Measurements from ENCODE around the gene FAM221B. TPM values are rescaled to one million over a fixed set of nuclear protein-coding genes. Genes with fewer than 3 reads are reported as not detected.

The FAM221B gene, protein sequence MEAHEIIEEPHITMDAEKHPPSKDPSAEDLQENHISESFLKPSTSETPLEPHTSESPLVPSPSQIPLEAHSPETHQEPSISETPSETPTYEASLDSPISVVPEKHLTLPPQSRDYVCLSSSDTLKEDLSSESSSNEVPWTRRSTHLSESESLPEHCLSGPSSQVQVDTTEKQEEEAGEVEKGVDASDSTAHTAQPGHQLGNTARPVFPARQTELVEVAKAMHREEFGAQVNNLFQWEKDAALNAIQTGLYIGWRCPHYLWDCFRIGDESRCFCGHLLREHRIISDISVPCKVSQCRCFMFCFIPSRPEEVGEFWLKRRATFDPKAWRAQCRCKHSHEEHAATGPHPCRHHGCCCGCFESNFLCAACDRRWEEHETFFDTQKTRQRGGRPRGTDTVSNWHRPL
- under 1 TPM; 0.11 to 0.35 (median 0.26) TPM for polyA plus RNA-seq (ENCODE audit: insufficient read length in 4 of 4)

DNA sequence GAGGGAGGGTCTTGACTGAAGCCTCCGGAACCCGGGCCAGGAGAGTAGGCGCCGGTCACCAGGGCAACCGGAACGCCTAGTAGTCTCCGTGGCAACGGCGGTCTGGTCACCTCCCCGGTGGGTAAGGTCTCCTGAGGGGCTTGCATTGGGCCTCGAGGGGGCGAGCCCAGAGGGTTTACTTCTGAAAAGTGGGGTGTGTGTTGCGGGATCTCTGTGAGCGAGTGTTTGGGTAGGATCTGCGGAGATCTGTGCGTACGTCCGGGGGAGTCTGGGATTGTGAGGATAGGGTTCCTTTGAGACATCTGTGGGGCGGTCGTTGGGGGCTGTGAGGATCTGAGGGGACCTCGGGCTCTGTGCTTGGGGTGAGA lies at the start of gene FAM221B:
Gene FAM221B, minus strand, starts transcription at position 17 of the 368 bp plus-strand sequence. CDS start 2,571 bp downstream, outside the sequence.
- no peak for DNase-seq (ENCODE audit: low read depth in 4 of 4, low spot score in 3 of 4)

DNA sequence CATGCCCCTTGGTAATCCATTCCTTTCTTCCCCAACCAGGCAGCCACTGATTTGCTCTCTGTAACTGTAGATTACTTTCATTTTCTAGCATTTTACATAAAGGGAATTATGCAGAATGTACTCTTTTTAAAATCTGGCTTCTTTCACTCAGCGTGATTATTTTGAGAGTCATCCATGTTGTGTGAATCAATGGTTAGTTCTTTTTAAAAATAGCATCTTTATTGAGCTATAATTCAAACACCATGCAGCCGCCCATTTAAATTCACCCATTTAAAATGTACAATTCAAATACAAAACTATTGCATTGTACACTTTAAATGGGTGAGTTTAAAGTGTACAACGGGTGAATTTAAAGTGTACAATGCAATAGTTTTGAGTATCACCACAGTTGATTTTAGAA lies 44.0 kb upstream of the FAM221B start:
- no peak for DNase-seq (ENCODE audit: low read depth in 4 of 4, low spot score in 3 of 4)

DNA sequence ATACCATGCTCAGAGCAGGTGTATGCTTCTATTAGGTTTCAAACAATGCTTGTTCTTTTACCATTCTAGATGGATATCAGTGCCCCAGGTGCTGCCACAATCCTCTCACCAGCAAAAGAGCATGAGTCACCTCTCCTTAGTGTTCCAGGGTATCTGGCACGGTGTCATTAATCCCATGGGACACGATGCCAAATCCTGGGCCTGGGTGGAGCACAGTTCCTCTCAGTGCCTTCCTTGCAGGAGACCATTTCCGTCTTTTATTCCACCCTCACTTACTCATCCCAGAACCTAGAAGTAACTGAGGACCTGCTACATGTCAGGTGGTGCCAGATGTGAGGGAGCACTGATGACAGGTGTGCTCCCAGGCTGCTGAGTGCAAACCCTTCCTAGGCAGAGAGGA lies 43.0 kb upstream of the FAM221B start:
- no peak for DNase-seq (ENCODE audit: low read depth in 4 of 4, low spot score in 3 of 4)

DNA sequence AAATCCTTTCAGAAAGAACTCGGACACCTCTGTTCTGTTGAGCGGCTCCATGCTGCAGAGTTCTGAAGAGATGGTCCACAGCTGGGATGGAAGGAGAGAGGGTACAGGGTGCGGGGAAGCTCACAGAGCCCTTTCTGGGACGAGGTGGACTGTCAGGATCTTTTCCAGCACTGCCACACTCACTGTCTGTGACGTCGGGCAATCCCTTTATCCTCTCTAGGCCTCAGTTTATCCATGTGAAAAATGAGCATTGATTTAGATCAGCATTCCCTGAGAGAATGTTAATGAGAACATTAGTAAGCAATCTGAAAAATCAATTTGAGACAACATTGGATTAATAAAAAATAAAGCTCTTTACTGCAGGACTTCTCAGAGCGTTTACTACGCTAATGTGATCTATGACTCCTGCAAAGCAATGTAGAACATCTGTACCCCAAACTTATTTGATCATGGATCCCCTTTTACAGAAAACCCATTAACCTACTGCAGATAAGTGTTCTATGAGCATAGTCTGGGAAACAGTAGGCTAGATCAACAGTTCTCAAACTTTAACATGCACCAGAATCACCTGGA lies 41.9 kb upstream of the FAM221B start, which contains the start of gene OR13J1:
Gene OR13J1, minus strand, starts transcription at position 51 of the 573 bp plus-strand sequence. Its CDS starts 0 bp downstream, at position 51.
- no peak for DNase-seq (ENCODE audit: low read depth in 4 of 4, low spot score in 3 of 4)

DNA sequence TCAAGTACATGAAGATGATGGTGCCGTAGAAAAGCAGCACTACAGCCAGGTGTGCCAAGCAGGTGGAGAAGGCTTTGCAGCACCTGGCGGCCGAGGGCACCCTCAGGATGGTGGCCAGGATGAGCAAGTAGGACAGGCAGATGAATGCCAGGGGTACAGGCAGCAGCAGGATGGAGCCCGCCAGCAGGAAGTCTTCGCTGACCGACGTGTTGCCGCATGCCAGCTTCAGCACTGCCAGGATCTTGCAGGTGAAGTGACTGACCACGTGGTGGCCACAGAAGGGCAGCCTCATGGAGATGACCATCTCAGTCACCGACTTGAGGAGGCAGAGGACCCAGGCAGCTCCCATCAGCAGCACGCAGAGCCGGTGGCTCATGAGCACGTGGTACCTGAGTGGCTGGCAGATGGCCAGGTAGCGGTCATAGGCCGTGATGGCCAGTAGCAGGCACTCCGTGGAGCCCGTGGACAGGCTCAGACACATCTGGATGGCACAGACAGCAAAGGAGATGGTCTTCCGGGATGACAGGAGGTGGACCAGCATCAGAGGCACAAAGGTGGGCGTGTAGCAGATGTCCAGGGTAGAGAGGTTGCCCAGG lies 41.2 kb upstream of the FAM221B start:
- DNase-seq (ENCODE audit: low read depth in 4 of 4, low spot score in 3 of 4), result no peak

DNA sequence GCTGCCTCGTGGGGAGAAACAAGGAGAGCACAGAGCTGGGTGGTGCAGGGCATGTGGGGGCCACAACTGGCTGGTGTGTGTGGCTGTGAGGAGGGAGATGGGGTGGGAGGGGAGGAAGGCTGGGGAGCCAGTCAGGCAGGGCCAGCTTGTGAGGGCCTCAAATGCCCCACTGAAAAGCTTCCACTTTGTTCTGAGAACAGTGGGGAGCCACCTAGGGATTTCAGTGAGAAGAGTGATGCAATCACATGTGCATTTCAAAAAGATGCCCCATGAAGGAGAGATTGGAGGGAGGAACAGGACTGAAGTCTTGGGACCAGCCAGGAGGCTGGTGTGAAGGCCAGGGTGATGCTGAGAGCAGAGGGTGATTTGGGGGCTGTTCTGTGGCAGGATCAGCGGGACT lies 40.4 kb upstream of the FAM221B start:
- DNase-seq (ENCODE audit: low read depth in 4 of 4, low spot score in 3 of 4), result no peak

DNA sequence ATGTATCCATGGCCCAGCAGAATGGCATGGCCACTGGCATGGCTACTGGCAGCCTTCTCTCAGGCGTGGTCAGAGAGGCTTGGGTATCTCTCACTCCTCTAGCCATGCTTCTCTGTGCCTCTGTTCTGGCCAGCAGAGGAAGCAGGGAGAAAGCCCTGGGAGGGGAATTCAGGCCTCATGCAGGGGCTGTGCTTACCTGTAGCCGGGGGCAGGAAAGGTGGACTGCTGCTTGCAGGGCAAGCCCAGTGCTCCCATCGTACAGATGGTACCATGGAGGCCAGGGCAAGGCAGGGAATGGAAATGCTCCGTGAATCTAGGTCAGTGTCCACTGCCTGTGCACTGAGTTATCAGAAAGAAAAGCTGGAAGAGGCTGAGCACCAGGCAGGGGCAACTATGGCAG lies 39.0 kb upstream of the FAM221B start:
- DNase-seq (ENCODE audit: low read depth in 4 of 4, low spot score in 3 of 4), result no peak

DNA sequence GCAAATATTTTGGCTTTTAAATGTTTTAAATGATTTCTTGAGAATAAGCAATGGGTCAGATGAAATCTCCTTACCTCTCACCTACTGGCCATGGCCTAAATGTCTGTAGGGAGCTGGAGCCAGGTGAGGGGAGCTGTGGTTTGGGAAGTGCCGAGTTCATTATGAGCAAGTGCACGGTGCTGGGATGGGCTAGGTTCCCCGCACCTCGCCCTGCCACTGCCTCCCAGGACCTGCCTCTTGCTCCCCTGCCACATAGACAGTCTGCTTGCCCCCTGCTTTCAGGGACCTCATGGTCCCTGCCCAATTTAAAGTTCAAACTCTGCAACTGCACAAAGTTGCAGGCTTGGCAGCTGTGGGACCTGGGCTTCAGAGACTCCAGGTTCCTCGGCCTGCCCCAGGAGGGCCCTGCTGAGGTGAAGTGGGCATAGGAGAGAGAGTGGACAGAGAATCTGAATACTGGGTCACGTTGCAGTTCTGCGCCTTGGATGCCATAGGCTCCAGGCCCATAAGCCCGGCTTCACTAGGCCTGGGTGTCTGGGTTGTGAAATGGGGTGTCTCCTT lies 36.2 kb upstream of the FAM221B start:
- DNase-seq (ENCODE audit: low read depth in 4 of 4, low spot score in 3 of 4), result no peak

DNA sequence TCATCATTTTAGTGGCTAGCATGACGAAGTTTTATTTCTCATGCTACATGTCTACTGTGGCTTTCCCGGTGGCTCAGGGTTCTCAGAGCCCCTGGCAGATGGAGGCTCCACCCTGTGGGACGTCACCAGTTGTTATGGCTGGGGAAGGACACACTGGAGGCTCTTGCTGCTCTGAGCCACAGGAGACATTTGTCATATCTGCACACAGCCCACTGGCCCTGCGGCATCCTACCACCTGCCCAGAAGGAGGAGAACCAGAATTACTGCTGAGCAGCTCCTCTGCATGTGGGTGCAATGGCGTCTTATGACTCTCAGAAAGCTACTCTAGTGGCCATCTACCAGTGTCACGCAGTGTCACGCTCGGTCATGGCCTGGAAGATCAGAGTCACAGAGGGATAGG lies 35.1 kb upstream of the FAM221B start:
- no peak for DNase-seq (ENCODE audit: low read depth in 4 of 4, low spot score in 3 of 4)

DNA sequence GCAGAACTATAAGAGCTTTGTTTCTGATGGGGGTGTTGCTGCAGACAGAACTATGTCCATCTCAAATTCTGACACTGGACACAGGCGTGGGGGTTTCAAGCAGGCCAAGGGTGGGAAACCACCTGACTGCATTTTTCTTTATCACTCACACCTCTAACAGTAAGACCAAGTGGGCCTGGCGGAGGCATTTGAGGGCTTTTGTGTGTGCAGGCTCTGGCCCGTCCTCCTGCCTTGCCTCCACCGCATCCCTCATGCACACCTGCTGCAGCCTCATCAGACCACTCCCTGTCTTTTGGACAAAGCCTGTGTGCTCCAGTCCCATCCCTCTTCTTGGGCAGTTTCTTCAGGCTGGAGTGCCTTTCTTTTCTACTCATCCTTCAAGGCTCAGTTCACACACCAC lies 33.8 kb upstream of the FAM221B start:
- no peak for DNase-seq (ENCODE audit: low read depth in 4 of 4, low spot score in 3 of 4)

DNA sequence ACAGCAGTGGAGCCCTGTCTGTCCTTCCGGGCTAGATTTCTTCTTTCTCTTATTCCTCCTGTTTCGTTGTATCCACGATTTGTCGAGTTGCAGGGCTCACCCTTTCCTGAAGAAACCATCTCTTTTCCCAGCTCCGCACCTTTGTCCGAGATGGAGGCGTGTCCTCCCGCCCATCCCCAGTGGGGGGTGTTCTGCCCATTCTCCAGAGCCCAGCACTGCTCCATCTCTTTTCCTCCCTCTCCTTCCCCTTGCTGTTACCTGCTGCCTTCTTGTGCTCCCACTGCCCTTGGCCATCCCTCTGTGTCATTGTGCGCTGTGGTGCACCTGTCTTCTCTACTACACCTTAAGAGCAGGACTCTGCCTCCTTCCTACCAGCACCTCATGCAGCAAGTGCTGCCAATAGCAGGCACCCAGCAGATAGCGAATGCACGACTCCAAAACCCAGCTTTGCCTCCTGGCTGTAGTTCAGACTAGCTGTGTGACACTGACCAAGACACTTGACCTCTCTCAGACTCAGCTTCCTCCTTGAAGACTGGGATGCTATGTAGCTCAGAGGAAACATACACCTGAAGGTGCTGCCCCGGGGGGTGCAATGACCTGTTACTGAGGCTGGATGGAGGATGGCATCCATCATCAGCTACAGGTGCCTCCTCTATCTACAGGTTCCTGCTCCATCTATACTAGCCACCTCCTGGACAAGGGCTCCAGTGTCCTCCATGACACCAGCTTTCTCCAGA lies 32.8 kb upstream of the FAM221B start:
- no peak for DNase-seq (ENCODE audit: low read depth in 4 of 4, low spot score in 3 of 4)

DNA sequence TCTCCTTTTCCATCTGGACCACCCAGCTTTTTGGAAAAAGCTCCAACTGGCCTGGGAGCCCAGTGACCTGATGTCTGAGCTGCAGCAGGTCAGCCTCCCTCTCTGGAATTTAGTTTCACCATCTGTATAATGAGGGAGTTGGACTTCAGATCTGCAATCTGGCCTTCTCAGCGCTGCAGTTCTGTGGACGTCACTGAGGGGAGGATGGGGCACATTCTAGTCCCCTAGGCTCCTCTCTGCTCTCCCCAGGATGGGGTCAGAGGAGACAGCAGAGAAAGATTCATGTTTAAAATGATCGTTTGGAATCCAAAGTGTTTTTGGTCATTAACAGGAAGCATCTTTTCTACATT lies 31.4 kb upstream of the FAM221B start:
- no peak for DNase-seq (ENCODE audit: low read depth in 4 of 4, low spot score in 3 of 4)

DNA sequence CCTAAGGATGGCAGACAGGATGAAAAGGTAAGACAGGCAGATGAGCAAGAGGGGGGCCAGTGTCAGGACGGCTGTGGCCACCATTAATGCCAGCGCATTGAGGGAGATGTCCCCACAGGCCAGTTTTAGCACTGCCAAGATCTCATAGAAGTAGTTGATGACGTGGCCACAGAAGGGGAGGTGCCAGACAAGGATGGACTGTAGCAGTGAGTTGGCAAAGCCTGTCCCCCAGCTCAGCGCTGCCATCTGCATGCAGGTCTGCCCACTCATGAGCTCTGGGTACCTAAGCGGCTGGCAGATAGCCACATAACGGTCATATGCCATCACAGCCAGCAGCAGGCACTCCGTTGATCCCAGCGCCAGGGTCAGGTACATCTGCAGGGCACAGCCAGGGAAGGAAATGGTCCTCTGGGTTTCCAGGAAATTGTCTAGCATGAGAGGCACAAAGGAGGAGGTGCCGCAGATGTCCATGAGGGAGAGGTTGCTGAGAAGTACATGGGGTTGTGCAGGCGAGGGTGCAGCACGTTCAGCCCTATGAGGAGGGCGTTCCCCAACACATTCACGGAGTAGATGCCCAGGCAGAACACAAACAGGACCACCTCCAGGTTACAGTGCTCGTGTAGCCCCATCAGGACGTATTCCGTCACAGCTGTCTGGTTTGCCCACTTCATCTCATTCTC lies 30.9 kb upstream of the FAM221B start:
- DNase-seq (ENCODE audit: low read depth in 4 of 4, low spot score in 3 of 4), result no peak

DNA sequence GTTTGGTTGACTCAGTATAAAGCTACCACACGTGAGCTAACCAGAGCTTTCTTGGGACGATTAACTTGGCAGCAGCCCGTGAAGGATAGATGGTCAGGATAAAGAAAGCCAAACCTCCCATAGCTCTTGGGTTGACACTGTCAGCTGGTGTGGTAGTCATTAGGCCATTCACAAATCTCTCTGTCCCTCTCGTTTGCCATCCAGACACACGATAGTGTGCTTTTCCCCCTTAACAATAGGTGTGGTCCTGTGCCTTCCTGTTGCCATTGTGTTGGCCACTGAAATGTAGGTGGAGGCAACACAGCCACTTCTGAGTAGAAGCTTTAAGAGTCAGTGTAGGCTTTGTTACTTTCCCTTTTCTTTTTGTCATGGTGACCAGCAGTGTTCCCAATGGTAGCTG lies 29.9 kb upstream of the FAM221B start:
- DNase-seq (ENCODE audit: low read depth in 4 of 4, low spot score in 3 of 4), result no peak

DNA sequence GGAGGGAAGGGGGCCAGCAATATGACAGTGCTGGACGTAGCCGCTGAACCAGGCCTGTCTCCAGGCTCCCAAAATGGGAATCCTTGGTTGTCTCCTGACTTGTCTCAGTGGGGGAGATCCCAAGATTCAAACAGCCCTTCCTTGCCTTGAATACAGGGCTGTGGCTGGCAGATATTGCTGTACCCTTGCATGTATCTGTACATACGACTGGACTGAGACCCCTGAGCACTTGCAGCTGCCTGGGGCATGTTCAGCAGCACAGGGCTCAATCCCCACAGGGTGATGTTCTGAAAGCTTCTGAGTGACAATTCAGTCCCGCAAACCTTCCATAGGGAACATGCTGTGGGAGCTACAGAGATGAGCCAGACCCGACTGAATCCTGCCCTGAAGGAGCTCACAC lies 28.4 kb upstream of the FAM221B start:
- DNase-seq (ENCODE audit: low read depth in 4 of 4, low spot score in 3 of 4), result no peak

DNA sequence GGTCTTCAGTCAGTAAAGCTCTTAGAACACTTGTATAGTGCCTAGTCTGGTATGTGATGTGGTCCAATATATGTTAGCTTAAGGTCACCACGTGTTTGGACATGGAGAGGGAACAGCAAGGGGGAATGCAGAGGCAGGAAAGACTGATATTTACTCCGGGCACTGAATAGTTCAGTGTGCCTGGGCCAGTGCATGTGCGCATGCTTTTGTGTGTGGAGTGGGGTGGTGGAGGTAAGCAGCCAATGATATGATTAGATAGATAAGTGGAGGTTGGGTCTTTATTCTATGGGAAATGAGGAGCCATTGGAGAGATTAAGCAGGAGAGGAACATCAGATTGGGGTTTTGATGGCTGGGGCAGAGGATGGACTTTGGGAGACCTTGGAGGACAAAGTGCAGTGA lies 27.7 kb upstream of the FAM221B start:
- DNase-seq (ENCODE audit: low read depth in 4 of 4, low spot score in 3 of 4), result no peak

DNA sequence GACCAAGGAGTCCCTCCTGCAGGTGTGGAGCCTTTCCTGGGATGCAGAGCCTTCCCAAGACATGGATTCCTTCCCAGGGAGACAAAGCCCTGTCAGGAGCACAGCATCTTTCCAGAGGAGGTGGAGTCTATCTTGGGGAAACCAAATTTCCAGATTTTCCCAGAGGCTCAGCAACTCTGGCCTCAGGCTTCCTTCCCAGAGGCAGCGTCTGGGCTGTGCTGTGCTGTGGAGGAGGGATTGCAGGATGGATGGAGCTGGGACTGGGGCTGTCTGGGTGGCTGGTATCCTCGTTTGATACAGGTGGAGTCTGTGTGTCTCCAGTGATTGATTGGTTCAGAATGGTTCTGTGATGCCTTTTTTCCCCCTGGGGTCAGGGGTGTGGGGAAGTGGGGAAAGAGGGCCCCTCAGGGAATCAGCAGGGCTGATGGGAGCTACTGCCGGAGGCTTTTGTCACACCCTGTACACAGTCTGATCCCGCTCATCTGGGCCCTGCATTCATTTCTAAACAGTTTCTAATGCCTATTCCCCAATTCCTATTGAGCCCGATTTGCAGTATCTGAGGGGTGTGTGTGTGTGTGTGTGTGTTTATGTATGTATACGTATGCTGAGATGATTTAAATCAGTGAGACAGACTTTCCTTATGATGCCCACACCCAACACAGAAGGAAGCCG lies 25.7 kb upstream of the FAM221B start:
- no peak for DNase-seq (ENCODE audit: low read depth in 4 of 4, low spot score in 3 of 4)

DNA sequence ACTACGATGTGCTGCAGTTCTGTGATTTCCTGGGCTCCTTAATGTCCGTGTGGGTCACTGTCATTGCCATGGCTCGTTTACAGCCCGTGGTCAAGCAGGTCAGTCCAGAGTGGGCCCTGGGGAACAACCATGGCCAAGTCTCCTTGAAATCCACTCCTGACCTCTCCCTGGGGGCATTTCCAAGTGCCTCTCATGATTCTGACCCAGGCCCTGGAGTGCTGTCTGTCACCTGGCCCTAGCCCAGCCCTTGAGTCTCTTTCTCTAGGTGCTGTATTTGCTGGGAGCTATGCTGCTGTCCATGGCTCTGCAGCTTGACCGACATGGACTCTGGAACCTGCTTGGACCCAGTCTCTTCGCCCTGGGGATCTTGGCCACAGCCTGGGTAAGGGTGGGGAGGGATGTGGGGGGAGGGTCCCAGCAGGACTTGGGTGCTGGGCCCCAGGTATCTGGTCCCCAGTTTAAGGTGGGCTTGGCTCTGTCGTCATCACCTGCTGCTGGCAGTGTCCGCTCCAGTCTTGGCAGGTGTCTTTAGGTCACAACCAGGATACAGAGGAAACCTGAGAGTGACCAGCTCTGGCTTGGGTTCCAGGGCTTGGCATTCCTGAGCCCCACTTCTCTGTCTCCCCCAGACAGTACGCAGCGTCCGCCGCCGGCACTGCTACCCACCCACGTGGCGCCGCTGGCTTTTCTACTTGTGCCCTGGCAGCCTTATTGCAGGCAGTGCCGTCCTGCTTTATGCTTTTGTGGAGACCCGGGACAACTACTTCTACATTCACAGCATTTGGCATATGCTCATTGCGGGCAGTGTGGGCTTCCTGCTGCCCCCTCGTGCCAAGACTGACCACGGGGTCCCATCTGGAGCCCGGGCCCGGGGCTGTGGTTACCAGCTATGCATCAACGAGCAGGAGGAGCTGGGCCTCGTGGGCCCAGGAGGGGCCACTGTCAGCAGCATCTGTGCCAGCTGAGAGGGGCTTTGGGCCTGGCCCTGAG lies 24.6 kb upstream of the FAM221B start:
- DNase-seq (ENCODE audit: low read depth in 4 of 4, low spot score in 3 of 4), result no peak
